ENCODE data around the gene KLB. TPM values are rescaled to one million over a fixed set of nuclear protein-coding genes. Genes with fewer than 3 reads are reported as not detected.
A peak's percentile ranks its signal among the peaks of the same experiment; 100 is the strongest.

The KLB gene
- polyA plus RNA-seq, 3 donors = not detected

DNA sequence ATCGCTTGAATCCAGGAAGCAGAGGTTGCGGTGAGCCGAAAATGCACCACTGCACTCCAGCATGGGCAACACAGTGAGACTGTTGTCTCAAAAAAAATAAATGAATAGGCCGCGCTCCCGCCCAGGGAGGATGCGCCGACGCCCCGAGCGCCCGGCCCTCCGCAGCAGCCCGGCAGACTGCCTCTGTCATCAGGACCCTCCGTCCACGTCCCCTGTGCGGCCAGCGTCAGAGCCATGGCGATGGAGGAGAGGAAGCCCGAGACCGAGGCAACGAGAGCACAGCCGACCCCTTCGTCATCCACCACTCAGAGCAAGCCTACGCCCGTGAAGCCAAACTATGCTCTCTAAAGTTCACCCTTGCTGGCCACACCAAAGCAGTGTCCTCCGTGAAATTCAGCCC, 73.5 kb downstream of the KLB start:
- Histone ChIP-seq H3K79me2 (ENCODE audit: insufficient read depth, low read length) (no peaks in the 10 kb centered on the region), H3K27me3 (ENCODE audit: control insufficient read depth in 2 of 2, insufficient read depth in 2 of 2, low read length in 2 of 2) (no peaks in the 10 kb centered on the region), H3K4me3 (replicated peaks in 1 of 3; ENCODE audit: low read depth in 2 of 3, low read length in 3 of 3) (no peak overlapping the region), H3K36me3 (replicated peaks in 1 of 2; ENCODE audit: control insufficient read depth in 1 of 2, insufficient read depth in 2 of 2, low read length in 2 of 2) (peaks cover 7 to 21% of the 10 kb centered on the region in 2 donors), H2AFZ (ENCODE audit: insufficient read depth, low read depth, low read length, poor library complexity, severe bottlenecking) (peak overlapping the region; percentile 79), H4K20me1 (ENCODE audit: insufficient read depth, low read length) (no peaks in the 10 kb centered on the region), H3K9me3 (replicated peaks in 1 of 2; ENCODE audit: control insufficient read depth in 1 of 2, insufficient read depth in 1 of 2, low read length in 2 of 2) (no peaks in the 10 kb centered on the region), H3K27ac (ENCODE audit: low read depth in 1 of 2, low read length in 2 of 2) (peak overlapping the region in 1 of 2 donors; percentile 78), H3K4me1 (ENCODE audit: control insufficient read depth in 1 of 2, insufficient read depth in 2 of 2, low read length in 2 of 2) (peaks cover 24 to 26% of the 10 kb centered on the region in 2 donors), H3K9ac (ENCODE audit: insufficient read depth, low read length, poor library complexity, severe bottlenecking) (no peak overlapping the region), H3K4me2 (replicated peaks; ENCODE audit: extremely low read depth, low read length, poor library complexity, severe bottlenecking) (peak overlapping the region; percentile 73)
- TF ChIP-seq, protein P1, sequence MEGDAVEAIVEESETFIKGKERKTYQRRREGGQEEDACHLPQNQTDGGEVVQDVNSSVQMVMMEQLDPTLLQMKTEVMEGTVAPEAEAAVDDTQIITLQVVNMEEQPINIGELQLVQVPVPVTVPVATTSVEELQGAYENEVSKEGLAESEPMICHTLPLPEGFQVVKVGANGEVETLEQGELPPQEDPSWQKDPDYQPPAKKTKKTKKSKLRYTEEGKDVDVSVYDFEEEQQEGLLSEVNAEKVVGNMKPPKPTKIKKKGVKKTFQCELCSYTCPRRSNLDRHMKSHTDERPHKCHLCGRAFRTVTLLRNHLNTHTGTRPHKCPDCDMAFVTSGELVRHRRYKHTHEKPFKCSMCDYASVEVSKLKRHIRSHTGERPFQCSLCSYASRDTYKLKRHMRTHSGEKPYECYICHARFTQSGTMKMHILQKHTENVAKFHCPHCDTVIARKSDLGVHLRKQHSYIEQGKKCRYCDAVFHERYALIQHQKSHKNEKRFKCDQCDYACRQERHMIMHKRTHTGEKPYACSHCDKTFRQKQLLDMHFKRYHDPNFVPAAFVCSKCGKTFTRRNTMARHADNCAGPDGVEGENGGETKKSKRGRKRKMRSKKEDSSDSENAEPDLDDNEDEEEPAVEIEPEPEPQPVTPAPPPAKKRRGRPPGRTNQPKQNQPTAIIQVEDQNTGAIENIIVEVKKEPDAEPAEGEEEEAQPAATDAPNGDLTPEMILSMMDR (IDR thresholded peaks at IDR 0.05) = no peak
- H3K4me3 Mint-ChIP-seq = no peak overlapping the region
- H3K9me3 Mint-ChIP-seq = peaks cover 0 to 2% (median 0%) of the 10 kb centered on the region in 7 donors
- DNase-seq = no peak
- peaks cover 9 to 12% of the 10 kb centered on the region in 2 donors for H3K36me3 Mint-ChIP-seq
- H3K27me3 Mint-ChIP-seq (ENCODE audit: low read depth in 3 of 3) = peaks cover 0 to 5% (median 0%) of the 10 kb centered on the region in 3 donors
- intact Hi-C loops (cut with micrococcal nuclease) = loop anchor here in 1 of 2 donors (5.0 kb wide), 1 partner anchor 47 kb away; the partner anchor contains the start of gene UGDH
- peak overlapping the region in 5 of 7 donors; percentile 63 to 90 (median 85) for H3K27ac Mint-ChIP-seq
- H3K4me1 Mint-ChIP-seq = peaks cover 26% of the 10 kb centered on the region
- WGBS (ENCODE audit: insufficient coverage) = 98% methylated on average over 24 of the region's 27 CpGs

DNA sequence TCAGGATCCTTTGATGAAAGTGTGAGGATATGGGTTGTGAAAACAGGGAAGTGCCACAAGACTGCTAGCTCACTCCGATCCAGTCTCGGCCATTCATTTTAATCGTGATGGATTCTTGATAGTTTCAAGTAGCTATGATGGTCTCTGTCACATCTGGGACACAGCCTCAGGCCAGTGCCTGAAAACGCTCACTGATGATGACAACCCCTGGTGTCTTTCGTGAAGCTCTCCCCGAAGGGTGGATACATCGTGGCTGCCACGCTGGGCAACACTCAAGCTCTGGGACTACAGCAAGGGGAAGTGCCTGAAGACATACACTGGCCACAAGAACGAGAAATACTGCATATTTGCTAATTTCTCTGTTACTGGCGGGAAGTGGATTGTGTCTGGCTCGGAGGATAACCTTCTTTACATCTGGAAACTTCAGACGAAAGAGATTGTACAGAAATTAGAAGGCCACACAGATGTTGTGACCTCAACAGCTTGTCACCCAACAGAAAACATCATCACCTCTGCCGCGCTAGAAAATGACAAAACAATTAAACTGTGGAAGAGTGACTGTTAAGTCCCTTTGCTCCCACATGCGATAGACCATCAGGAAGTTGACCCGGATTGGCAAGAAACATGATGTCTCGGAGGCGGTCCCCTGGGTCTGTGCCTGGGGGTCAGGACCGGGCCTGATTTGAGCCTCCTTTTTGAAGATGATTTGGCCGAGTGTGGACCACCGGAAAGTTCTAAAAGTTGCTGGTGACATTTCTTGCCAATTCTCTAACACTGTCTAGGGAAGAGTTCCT, 74.4 kb downstream of the KLB start:
- Mint-ChIP-seq H3K36me3 (peaks cover 8 to 12% of the 10 kb centered on the region in 2 donors), H3K9me3 (peaks cover 0 to 2% (median 0%) of the 10 kb centered on the region in 7 donors), H3K27me3 (ENCODE audit: low read depth in 3 of 3) (peaks cover 0 to 7% (median 0%) of the 10 kb centered on the region in 3 donors), H3K27ac (peak overlapping the region; percentile 81 to 92 (median 86)), H3K4me3 (peak overlapping the region; percentile 84 to 94), H3K4me1 (peaks cover 35% of the 10 kb centered on the region)
- DNase-seq = peak; percentile 38 to 46 (median 45)
- TF ChIP-seq, protein P1 (IDR thresholded peaks at IDR 0.05) = no peak
- Histone ChIP-seq H3K9ac (ENCODE audit: insufficient read depth, low read length, poor library complexity, severe bottlenecking) (peak overlapping the region; percentile 60), H3K4me2 (replicated peaks; ENCODE audit: extremely low read depth, low read length, poor library complexity, severe bottlenecking) (peak overlapping the region; percentile 73), H4K20me1 (ENCODE audit: insufficient read depth, low read length) (no peaks in the 10 kb centered on the region), H3K79me2 (ENCODE audit: insufficient read depth, low read length) (no peaks in the 10 kb centered on the region), H3K27ac (ENCODE audit: low read depth in 1 of 2, low read length in 2 of 2) (peak overlapping the region; percentile 59 to 78), H3K36me3 (replicated peaks in 1 of 2; ENCODE audit: control insufficient read depth in 1 of 2, insufficient read depth in 2 of 2, low read length in 2 of 2) (peaks cover 7 to 21% of the 10 kb centered on the region in 2 donors), H3K27me3 (ENCODE audit: control insufficient read depth in 2 of 2, insufficient read depth in 2 of 2, low read length in 2 of 2) (no peaks in the 10 kb centered on the region), H3K4me3 (replicated peaks in 1 of 3; ENCODE audit: low read depth in 2 of 3, low read length in 3 of 3) (peak overlapping the region; percentile 39 to 74 (median 56)), H3K4me1 (ENCODE audit: control insufficient read depth in 1 of 2, insufficient read depth in 2 of 2, low read length in 2 of 2) (peaks cover 33 to 34% of the 10 kb centered on the region in 2 donors), H2AFZ (ENCODE audit: insufficient read depth, low read depth, low read length, poor library complexity, severe bottlenecking) (peak overlapping the region; percentile 79), H3K9me3 (replicated peaks in 1 of 2; ENCODE audit: control insufficient read depth in 1 of 2, insufficient read depth in 1 of 2, low read length in 2 of 2) (no peaks in the 10 kb centered on the region)
- 31% methylated on average over 16 of the region's 21 CpGs for WGBS (ENCODE audit: insufficient coverage)
- intact Hi-C loops (cut with micrococcal nuclease) = loop anchor here in 1 of 2 donors (5.0 kb wide), 1 partner anchor 46 kb away; the partner anchor contains the start of gene UGDH
